ENCODE data around the gene FOXP2. TPM values are rescaled to one million over a fixed set of nuclear protein-coding genes. Genes with fewer than 3 reads are reported as not detected.
"Not testable (repeated sequence)": the region's sequence is repeated elsewhere in the genome, so short reads cannot be mapped to it uniquely, and the experiment has no call there.

Gene FOXP2
- total RNA-seq, 1 donor from 2014 or later = 2.1 TPM

DNA sequence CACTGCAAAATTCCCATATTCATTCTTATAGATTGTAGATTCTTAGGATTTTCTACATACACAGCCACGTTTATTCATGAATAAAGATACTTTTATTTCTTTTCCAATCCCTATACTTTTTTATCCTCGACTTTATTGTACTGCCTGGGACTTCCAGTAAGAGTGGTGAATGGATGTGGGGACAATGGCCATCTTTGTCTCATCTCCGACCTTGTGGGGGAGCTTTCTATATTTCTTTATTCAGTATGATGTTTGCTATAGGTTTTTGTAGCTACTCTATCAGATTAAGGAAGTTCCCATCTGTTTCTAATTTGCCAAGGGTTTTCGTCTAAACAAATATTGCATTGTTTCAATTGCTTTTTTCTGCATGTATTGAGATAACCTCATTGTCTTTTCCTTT, 184.3 kb downstream of the FOXP2 start:
- Histone ChIP-seq H3K9me3 (replicated peaks) (no peaks in the 10 kb centered on the region), H3K27me3 (ENCODE audit: low read depth) (no peaks in the 10 kb centered on the region), H3K27ac (replicated peaks) (no peak overlapping the region), H3K36me3 (no peaks in the 10 kb centered on the region), H3K4me3 (no peak overlapping the region), H3K4me1 (no peaks in the 10 kb centered on the region)
- TF ChIP-seq, protein P1, sequence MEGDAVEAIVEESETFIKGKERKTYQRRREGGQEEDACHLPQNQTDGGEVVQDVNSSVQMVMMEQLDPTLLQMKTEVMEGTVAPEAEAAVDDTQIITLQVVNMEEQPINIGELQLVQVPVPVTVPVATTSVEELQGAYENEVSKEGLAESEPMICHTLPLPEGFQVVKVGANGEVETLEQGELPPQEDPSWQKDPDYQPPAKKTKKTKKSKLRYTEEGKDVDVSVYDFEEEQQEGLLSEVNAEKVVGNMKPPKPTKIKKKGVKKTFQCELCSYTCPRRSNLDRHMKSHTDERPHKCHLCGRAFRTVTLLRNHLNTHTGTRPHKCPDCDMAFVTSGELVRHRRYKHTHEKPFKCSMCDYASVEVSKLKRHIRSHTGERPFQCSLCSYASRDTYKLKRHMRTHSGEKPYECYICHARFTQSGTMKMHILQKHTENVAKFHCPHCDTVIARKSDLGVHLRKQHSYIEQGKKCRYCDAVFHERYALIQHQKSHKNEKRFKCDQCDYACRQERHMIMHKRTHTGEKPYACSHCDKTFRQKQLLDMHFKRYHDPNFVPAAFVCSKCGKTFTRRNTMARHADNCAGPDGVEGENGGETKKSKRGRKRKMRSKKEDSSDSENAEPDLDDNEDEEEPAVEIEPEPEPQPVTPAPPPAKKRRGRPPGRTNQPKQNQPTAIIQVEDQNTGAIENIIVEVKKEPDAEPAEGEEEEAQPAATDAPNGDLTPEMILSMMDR (IDR thresholded peaks at IDR 0.05; ENCODE audit: borderline replicate concordance) = no peak
- no peak for DNase-seq
- intact Hi-C loops (cut with micrococcal nuclease) = no loop called here

- TF ChIP-seq, protein P1 (IDR thresholded peaks at IDR 0.05; ENCODE audit: borderline replicate concordance) = no peak
- H3K27me3 ChIP-seq (ENCODE audit: low read depth) = no peaks in the 10 kb centered on the region
- intact Hi-C loops (cut with micrococcal nuclease) = no loop called here
These were observed 191.5 kb downstream of the FOXP2 start for GRCh38 chr7:114606100-114606499.

DNA sequence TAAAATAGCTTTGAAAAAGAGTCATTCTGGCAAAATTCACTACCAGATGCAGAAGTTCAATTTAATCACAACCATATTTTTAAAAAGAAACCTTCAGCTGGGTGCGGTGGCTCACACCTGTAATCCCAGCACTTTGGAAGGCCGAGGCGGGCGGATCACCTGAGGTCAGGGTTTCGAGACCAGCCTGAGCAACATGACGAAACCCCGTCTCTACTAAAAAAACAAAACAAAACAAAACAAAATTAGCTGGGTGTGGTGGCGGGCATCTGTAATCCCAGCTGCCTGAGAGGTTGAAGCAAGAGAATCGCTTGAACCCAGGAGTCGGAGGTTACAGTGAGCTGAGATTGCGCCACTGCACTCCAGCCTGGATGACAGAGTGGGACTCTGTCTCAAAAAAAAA, 194.2 kb downstream of the FOXP2 start:
- H3K27me3 ChIP-seq (ENCODE audit: low read depth); H3K4me3 ChIP-seq; DNase-seq; intact Hi-C loops (cut with micrococcal nuclease); H3K27ac ChIP-seq (replicated peaks); H3K4me1 ChIP-seq; H3K36me3 ChIP-seq; H3K9me3 ChIP-seq (replicated peaks): not testable (repeated sequence)

More at GRCh38 chr7:114606100-114606499, 191.5 kb downstream of the FOXP2 start:
- Histone ChIP-seq H3K4me3 (no peak overlapping the region), H3K36me3 (no peaks in the 10 kb centered on the region), H3K27ac (replicated peaks) (no peak overlapping the region), H3K4me1 (no peaks in the 10 kb centered on the region), H3K9me3 (replicated peaks) (no peaks in the 10 kb centered on the region)
- no peak for DNase-seq

- intact Hi-C loops (cut with micrococcal nuclease) = no loop called here
- Histone ChIP-seq H3K4me3 (no peak overlapping the region), H3K27ac (replicated peaks) (no peak overlapping the region), H3K4me1 (no peaks in the 10 kb centered on the region), H3K9me3 (replicated peaks) (no peaks in the 10 kb centered on the region), H3K36me3 (no peaks in the 10 kb centered on the region), H3K27me3 (ENCODE audit: low read depth) (no peaks in the 10 kb centered on the region)
- DNase-seq = no peak
- TF ChIP-seq, protein P1 (IDR thresholded peaks at IDR 0.05; ENCODE audit: borderline replicate concordance) = no peak
These were observed 205.6 kb downstream of the FOXP2 start for GRCh38 chr7:114620208-114620607.

GRCh38 chr7:114622221-114622620, 207.6 kb downstream of the FOXP2 start:
- no peaks in the 10 kb centered on the region for H3K9me3 ChIP-seq (replicated peaks)
- TF ChIP-seq, protein P1 (IDR thresholded peaks at IDR 0.05; ENCODE audit: borderline replicate concordance) = no peak
- intact Hi-C loops (cut with micrococcal nuclease) = no loop called here
- H3K27ac ChIP-seq (replicated peaks) = no peak overlapping the region
- H3K4me1 ChIP-seq = no peaks in the 10 kb centered on the region
- no peaks in the 10 kb centered on the region for H3K36me3 ChIP-seq
- no peaks in the 10 kb centered on the region for H3K27me3 ChIP-seq (ENCODE audit: low read depth)
- H3K4me3 ChIP-seq = no peak overlapping the region
- DNase-seq = no peak

DNA sequence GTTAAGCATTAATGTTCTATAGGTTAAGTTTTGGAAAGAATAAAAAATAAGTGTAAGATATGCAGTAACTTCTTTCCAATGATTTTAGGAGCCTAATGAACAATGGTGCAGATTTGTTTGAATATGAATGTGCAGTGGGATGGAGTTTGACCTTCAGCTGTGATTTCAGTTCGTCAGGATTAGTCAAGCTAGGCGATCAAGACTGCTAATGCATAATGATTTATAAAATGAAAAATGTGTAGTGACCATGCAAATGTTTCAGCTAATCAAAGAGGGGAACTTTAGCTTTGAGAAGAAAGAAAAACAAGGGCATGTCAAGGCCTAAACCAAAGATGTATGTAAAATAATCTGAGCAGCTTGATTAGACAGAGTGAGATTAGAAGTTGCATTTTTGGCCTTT, 208.5 kb downstream of the FOXP2 start:
- no peak for DNase-seq
- no peak overlapping the region for H3K4me3 ChIP-seq
- TF ChIP-seq, protein P1 (IDR thresholded peaks at IDR 0.05; ENCODE audit: borderline replicate concordance) = no peak
- no peaks in the 10 kb centered on the region for H3K4me1 ChIP-seq
- no peaks in the 10 kb centered on the region for H3K36me3 ChIP-seq
- H3K27ac ChIP-seq (replicated peaks) = no peak overlapping the region
- intact Hi-C loops (cut with micrococcal nuclease) = no loop called here
- no peaks in the 10 kb centered on the region for H3K9me3 ChIP-seq (replicated peaks)
- no peaks in the 10 kb centered on the region for H3K27me3 ChIP-seq (ENCODE audit: low read depth)
